AG04450 (cell line): ENCODE data around the gene SEZ6. TPM values are rescaled to one million over a fixed set of nuclear protein-coding genes. Genes with fewer than 3 reads are reported as not detected.

Experiments used
- CTCF ChIA-PET: fragments of 300-600, 350-600 bp; formaldehyde crosslinking; extraction: SDS; loops from one replicate; lab custom pipeline; 2022; ENCODE audit warnings: antibody characterized with exemption, inconsistent platforms; lab: Charles Lee
- POLR2A ChIA-PET: fragments of 350-600 bp; formaldehyde crosslinking; extraction: SDS; loops from one replicate; lab custom pipeline; 2021; ENCODE audit warnings: antibody characterized with exemption, inconsistent platforms; lab: Yijun Ruan, JAX
- DNase-seq: peaks from one replicate; pipeline ENCODE4 v3.0.0-alpha.2; 2011; ENCODE audit warnings: low read depth, low spot score
- H3K27ac ChIP-seq: one replicate; pipeline ENCODE4 v1.5.1; 2012; ENCODE audit warnings: low read depth, low read length, control low read depth
- H3K27me3 ChIP-seq: one replicate; pipeline ENCODE4 v1.6.0; 2012; ENCODE audit warnings: low read length; ENCODE audit not compliant: control insufficient read depth, insufficient read depth
- H3K4me3 ChIP-seq: 2 replicates; pipeline ENCODE4 v1.5.1; 2011; ENCODE audit warnings: mild to moderate bottlenecking, low read depth, low read length, control low read depth
- H3K9me3 ChIP-seq: 2 replicates; pipeline ENCODE4 v1.5.1; 2012; ENCODE audit warnings: low read length; ENCODE audit not compliant: control insufficient read depth, insufficient read depth
- polyA plus RNA-seq: library from polyadenylated mRNA; depleted of rRNA; stranded (reverse); fragments of >200 nt; gene quantifications from 2 replicates; pipeline ENCODE4 v1.2.3, GENCODE V29; 2011
- TF ChIP-seq, protein P1 (sequence below): IDR thresholded peaks from 2 replicates; pipeline ENCODE4 v1.5.1; 2011; ENCODE audit warnings: low read depth, low read length, control low read depth, inconsistent platforms

The SEZ6 gene
- polyA plus RNA-seq, 1 experiment = not detected

DNA sequence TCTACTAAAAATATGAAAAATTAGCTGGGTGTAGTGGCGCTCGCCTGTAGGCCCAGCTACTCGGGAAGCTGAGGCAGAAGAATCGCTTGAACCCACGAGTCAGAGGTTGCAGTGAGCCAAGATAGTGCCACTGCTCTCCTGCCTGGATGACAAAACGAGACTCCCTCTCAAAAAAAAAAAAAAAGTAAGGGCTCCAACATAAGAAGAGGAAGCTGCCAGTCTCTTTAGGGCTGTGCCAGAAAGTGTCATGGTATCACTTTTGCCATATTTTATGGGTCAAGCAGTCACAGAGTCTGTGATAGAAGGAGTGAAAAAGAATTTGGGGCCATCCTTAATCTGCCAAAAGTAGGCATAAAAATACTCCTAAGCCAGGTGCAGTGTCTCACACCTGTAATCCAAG is 35.7 kb upstream of the SEZ6 start:
- CTCF ChIA-PET = no interaction called here
- Histone ChIP-seq H3K4me3 (no peak overlapping the region), H3K9me3 (no peaks in the 10 kb centered on the region), H3K27ac (no peak overlapping the region), H3K27me3 (peaks cover 33% of the 10 kb centered on the region)
- TF ChIP-seq, protein P1, sequence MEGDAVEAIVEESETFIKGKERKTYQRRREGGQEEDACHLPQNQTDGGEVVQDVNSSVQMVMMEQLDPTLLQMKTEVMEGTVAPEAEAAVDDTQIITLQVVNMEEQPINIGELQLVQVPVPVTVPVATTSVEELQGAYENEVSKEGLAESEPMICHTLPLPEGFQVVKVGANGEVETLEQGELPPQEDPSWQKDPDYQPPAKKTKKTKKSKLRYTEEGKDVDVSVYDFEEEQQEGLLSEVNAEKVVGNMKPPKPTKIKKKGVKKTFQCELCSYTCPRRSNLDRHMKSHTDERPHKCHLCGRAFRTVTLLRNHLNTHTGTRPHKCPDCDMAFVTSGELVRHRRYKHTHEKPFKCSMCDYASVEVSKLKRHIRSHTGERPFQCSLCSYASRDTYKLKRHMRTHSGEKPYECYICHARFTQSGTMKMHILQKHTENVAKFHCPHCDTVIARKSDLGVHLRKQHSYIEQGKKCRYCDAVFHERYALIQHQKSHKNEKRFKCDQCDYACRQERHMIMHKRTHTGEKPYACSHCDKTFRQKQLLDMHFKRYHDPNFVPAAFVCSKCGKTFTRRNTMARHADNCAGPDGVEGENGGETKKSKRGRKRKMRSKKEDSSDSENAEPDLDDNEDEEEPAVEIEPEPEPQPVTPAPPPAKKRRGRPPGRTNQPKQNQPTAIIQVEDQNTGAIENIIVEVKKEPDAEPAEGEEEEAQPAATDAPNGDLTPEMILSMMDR = no peak
- no peak for DNase-seq
- POLR2A ChIA-PET = no interaction called here

DNA sequence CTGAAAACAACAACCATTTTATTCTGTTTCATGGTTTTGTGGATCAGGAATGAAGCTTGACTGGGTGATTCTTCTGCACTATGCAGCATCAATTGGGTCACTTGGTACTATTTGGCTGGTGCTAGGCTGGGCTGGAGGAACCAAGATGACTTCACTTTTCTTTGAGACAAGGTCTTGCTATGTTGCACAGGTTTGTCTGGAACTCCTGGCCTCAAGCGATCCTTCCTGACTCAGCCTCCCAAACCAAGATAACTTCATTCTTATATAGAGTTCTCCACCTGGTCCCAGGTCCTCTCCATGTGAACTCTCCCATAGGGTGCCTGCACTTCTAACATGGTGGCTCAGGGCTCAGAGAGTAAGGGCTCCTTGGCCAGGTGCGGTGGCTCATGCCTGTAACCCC is 35.3 kb upstream of the SEZ6 start:
- ChIA-PET CTCF (no interaction called here), POLR2A (interaction anchor here (0.6 kb wide), 1 partner anchor 68 kb away, joined by 7 read pairs; no protein-coding TSS in a partner anchor)
- DNase-seq = no peak
- TF ChIP-seq, protein P1 = no peak
- Histone ChIP-seq H3K27ac (no peak overlapping the region), H3K9me3 (no peaks in the 10 kb centered on the region), H3K27me3 (peaks cover 33% of the 10 kb centered on the region), H3K4me3 (no peak overlapping the region)

GRCh38 chr17:29039764-29040598 is 34.1 kb upstream of the SEZ6 start:
- no peak overlapping the region for H3K4me3 ChIP-seq
- no peak overlapping the region for H3K27ac ChIP-seq
- ChIA-PET POLR2A (interaction anchor here (0.6 kb wide), 1 partner anchor 69 kb away, joined by 7 read pairs; no protein-coding TSS in a partner anchor), CTCF (interaction anchor here (0.5 kb wide), 1 partner anchor 251 kb away, joined by 3 read pairs; no protein-coding TSS in a partner anchor)
- DNase-seq = peak; percentile 49
- peaks cover 38% of the 10 kb centered on the region for H3K27me3 ChIP-seq
- TF ChIP-seq, protein P1 = no peak
- H3K9me3 ChIP-seq = peaks cover 6% of the 10 kb centered on the region; the same call in 1 of the 2 replicates

DNA sequence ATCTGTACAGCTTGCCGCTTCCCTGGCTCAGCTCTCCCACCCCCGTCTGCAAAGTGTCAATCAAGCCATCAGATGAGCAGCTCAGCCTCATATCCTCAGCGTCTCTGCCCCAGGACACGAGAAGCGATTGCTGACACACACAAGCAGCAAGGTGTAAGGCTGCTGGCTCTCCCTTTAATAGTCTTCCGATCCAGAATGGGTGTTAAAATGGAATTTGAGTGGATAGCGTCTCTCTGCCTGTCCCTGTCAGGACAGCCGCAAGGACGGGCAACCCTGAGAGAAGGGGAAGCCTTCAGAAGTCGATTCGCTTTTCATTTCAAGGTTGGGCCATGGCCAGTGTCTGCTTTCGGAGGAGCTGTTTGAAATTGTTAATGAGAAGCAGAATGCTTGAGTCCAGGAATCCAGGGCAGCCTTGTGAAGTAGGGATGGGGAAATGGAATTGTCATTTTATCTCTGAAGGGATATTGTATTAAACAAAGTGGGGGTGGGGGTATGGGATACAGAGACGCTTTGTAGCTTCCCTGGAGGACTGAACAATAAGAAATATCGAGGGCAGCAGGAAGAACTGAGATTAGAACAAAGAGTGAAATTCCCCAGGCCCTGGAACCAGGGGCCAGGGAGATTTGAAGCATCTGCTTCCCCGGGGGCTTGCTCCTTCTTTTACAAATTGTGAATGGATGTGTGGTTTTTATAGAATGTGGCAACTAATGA is 32.4 kb upstream of the SEZ6 start:
- Histone ChIP-seq H3K27ac (no peak overlapping the region), H3K4me3 (no peak overlapping the region), H3K9me3 (peaks cover 14% of the 10 kb centered on the region; the same call in 1 of the 2 replicates), H3K27me3 (peaks cover 45% of the 10 kb centered on the region)
- ChIA-PET POLR2A (no interaction called here), CTCF (interaction anchor here (0.9 kb wide), 1 partner anchor 72 kb away, joined by 3 read pairs; no protein-coding TSS in a partner anchor)
- DNase-seq = no peak
- TF ChIP-seq, protein P1 = no peak
